ENCODE data around the gene LRRC36. TPM values are rescaled to one million over a fixed set of nuclear protein-coding genes. Genes with fewer than 3 reads are reported as not detected.

The LRRC36 gene
- total RNA-seq, 1 experiment from 2014 or later = not detected

DNA sequence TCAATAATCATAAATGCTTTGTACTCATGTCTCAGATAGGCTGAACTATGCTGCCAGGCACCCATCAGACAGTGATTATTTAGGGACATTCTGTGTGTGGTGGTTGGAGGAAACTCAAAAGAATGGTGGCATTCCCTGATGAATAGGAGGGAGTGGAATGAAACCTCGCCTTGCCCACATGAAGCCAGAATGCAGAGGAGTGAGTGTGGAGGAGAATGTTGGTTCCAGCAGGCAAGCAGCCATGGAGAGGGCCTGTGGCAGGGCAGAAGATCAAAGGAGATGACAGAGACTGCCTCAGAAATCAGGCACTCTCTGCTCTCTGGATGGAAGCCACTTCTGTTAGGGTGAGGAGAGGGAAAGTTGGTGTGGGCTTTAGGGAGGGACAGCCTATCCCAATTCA lies 22.6 kb upstream of the LRRC36 start:
- DNase-seq (ENCODE audit: low read depth in 1 of 2, low spot score in 2 of 2) = no peak
- Histone ChIP-seq H3K9me3 (replicated peaks) (no peaks in the 10 kb centered on the region; the same call in 1 of the 2 replicates), H3K27ac (no peak overlapping the region)

DNA sequence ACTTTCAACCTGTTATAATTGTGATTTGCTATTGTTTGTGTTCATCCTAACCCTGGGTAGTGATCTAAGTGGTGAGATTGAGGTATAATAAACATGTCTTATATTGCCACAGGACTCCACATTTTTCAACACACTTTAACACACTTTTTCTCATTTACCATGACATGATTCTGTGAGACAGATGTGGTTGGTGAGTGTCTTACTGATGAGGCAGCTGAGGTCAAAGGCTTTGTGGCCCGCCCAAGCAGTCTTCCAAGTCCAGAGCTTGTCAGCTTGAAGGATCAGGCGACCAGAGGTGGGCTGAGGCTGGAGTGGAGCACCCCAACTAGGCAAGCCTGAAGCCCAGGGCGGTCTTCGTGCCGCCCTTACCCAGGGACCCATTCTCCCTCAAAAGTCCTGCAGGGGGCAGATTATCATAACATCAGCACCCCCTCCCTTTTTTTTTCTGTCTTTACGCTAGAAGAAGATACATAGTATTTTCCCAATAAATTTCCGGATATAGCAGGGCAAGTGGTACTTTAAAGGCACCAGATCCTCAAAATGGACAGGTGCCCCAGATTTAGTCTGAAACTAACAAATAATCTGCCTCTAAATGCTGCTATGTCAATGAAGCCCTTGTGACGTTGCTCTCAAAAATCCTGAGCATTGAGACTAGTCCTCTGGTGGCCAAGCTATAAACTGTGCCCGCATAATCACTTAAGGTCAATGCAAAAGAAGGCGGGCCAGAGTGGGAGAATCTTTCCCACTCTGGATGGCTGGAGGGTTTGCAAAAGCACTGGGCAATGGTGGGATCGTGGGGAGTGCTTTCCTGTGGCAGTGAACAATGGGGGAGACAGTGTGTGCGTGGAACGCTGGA lies 21.2 kb upstream of the LRRC36 start:
- Histone ChIP-seq H3K36me3 (no peaks in the 10 kb centered on the region), H3K4me1 (replicated peaks) (no peaks in the 10 kb centered on the region), H3K27ac (no peak overlapping the region), H3K4me3 (no peak overlapping the region), H3K9me3 (replicated peaks) (no peaks in the 10 kb centered on the region; the same call in 1 of the 2 replicates), H3K27me3 (replicated peaks) (no peaks in the 10 kb centered on the region)
- DNase-seq (ENCODE audit: low read depth in 1 of 2, low spot score in 2 of 2) = no peak

More for the DNA sequence above, 22.6 kb upstream of the LRRC36 start:
- no peak overlapping the region for H3K4me3 ChIP-seq
- no peaks in the 10 kb centered on the region for H3K36me3 ChIP-seq
- no peaks in the 10 kb centered on the region for H3K27me3 ChIP-seq (replicated peaks)
- H3K4me1 ChIP-seq (replicated peaks) = no peaks in the 10 kb centered on the region

DNA sequence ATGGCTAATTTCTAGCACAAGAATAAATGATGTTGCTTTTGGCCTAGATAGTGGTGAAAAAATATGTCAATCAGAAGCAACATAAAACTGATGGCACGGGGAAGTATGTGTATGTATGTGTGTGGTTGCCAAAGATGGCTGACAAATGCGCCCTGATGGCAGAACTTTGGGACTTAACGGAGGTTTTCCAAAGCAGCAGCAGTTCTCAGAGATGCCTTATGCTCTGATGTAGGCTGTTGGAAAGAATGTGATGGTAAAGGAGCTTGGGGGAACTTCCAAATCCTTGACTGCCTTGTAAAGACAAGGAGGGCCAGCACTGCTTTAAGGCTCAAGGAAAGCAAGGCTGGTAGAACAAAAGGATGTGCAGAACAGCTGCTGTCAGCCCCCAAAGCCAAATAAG lies 16.1 kb upstream of the LRRC36 start:
- no peak for DNase-seq (ENCODE audit: low read depth in 1 of 2, low spot score in 2 of 2)
- Histone ChIP-seq H3K9me3 (replicated peaks) (no peaks in the 10 kb centered on the region), H3K27me3 (replicated peaks) (no peaks in the 10 kb centered on the region), H3K27ac (0 out of 2 replicates have a peak overlapping the region, but pooled peaks have one; percentile 48), H3K4me1 (replicated peaks) (peaks cover 21% of the 10 kb centered on the region), H3K4me3 (no peak overlapping the region), H3K36me3 (no peaks in the 10 kb centered on the region)

DNA sequence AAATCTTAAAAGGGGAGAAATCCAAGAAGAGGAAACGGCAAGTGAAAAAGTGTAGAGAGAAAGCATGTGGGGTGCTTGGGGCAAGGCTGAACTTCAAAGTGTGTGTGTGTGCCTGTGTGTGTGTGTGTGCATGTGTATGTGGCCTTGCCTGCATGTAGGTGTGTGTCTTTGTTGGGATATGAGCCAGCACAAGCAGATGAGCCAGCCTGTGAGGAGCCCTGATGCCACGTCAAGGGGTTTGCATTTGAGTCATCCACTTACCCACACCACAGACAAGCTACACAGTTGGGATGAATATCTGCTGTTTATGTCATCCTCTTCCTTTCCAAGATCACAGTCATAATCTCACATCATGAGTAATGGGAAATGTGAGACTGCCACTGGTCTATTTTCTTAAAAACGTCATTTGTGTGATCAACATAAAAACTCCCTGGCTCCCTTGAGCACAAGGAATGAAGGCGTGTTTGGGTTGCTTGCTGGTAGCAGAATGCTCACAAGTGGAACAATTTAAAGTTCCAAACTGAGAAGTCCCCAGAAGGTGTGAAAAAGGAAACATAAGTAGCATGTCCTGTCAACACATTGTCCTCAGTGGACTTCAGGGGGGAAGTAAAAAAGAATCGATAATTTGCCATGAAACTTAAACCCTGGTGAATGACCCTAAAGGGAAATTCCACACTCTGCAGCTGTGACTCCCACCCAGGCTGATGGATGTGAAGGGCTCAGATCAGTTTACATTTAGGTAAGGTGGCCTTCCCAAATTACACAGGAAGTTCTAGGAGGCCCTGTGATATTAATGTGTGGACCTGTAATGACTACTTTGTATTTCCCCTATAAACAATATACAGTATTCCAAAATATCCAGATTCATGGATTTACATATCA lies 14.8 kb upstream of the LRRC36 start:
- no peaks in the 10 kb centered on the region for H3K9me3 ChIP-seq (replicated peaks)
- peak; percentile 93 to 94 for DNase-seq (ENCODE audit: low read depth in 1 of 2, low spot score in 2 of 2)
- H3K27me3 ChIP-seq (replicated peaks) = no peaks in the 10 kb centered on the region
- H3K36me3 ChIP-seq = no peaks in the 10 kb centered on the region
- H3K4me1 ChIP-seq (replicated peaks) = peaks cover 21% of the 10 kb centered on the region
- peak overlapping the region; percentile 78 for H3K27ac ChIP-seq
- H3K4me3 ChIP-seq = no peak overlapping the region

DNA sequence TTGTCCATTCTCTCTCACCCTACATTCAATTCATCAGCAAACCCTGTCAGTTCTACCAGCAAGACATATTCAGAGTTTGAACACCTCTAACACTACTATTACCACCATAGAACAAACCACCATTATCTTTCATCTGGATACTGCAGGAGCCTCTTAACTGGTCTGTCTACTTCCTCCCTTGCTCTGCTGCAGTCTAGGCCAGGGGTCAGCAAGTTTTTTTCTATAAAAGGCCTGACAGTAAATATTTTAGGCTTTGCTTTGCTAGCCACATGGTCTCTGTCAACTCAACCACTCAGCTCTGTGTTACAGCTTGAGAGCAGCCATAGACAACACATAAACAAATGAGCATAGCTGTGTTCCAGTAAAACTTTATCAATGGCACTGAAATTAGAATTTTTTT lies 13.9 kb upstream of the LRRC36 start:
- Histone ChIP-seq H3K27ac (peak overlapping the region; percentile 78), H3K4me1 (replicated peaks) (peaks cover 21% of the 10 kb centered on the region), H3K9me3 (replicated peaks) (no peaks in the 10 kb centered on the region), H3K4me3 (no peak overlapping the region), H3K36me3 (no peaks in the 10 kb centered on the region), H3K27me3 (replicated peaks) (no peaks in the 10 kb centered on the region)
- no peak for DNase-seq (ENCODE audit: low read depth in 1 of 2, low spot score in 2 of 2)

DNA sequence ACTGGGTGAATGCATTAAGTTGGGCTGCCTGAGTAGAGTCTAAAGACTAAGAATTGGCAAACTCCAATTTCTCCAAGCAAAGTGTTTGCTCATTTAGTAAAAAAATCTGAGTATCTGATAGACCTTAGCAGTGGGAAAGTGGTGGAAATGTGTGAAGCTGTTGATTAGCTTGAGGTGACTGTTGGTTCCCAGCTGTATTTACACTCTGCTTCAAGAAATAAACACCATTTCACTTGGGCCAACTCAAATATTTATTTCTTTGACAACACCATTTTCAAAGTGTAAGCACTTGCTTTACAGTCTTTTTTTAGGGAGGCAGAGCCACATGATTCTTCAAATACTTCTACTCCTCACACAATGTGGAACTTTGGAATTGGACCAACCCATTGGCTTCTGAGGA lies 8.8 kb upstream of the LRRC36 start:
- H3K4me1 ChIP-seq (replicated peaks) = peaks cover 3% of the 10 kb centered on the region
- no peak overlapping the region for H3K27ac ChIP-seq
- H3K4me3 ChIP-seq = no peak overlapping the region

DNA sequence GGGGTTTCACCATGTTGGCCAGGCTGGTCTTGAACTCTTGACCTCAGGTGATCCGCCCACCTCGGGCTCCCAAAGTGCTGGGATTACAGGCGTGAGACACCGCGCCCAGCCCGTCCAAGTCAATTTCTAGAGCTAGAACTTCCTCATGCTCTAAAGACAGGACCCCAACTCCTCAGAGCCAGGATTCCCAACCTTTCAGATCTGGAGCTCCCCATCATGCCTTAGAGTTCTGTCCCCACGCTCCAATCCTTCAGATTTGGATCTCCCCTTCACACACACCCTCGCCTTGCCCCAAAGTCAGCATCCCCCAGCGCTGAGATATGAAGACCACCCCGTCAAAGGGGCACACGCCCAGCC lies 522 bp upstream of the LRRC36 start:
- Histone ChIP-seq H3K36me3 (no peaks in the 10 kb centered on the region), H3K9me3 (replicated peaks) (no peaks in the 10 kb centered on the region), H3K27ac (no peak overlapping the region), H3K27me3 (replicated peaks) (peaks cover 10% of the 10 kb centered on the region; the same call in 1 of the 2 replicates), H3K4me1 (replicated peaks) (peaks cover 8% of the 10 kb centered on the region), H3K4me3 (peak overlapping the region; percentile 35)
- no peak for DNase-seq (ENCODE audit: low read depth in 1 of 2, low spot score in 2 of 2)

More for the DNA sequence above, 8.8 kb upstream of the LRRC36 start:
- peaks cover under 1% of the 10 kb centered on the region; the same call in 1 of the 2 replicates for H3K27me3 ChIP-seq (replicated peaks)
- H3K9me3 ChIP-seq (replicated peaks) = no peaks in the 10 kb centered on the region
- no peaks in the 10 kb centered on the region for H3K36me3 ChIP-seq
- DNase-seq (ENCODE audit: low read depth in 1 of 2, low spot score in 2 of 2) = no peak

DNA sequence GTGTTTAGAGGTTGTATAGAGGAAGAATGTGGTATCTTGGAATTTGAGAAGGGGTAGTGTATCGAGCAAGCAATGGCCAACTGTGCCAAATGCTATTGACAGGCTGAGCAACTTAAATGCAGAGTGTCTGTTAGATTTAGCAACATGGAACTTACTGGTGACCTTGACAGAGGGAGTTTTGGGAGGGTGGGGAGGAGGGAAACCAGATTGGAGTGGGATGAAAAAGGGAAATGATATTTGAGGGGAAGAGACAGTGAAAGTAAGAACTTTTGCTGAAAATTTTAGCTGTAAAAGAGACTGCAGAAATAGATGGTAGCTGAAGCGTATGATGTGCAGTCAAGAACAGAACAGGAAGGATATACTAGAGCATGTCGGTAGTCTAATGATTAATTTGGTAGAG lies 1.1 kb downstream of the LRRC36 start:
- H3K4me1 ChIP-seq (replicated peaks) = peaks cover 8% of the 10 kb centered on the region
- H3K9me3 ChIP-seq (replicated peaks) = no peaks in the 10 kb centered on the region
- H3K36me3 ChIP-seq = no peaks in the 10 kb centered on the region
- peaks cover 10% of the 10 kb centered on the region; the same call in 1 of the 2 replicates for H3K27me3 ChIP-seq (replicated peaks)
- no peak overlapping the region for H3K27ac ChIP-seq
- H3K4me3 ChIP-seq = no peak overlapping the region
- DNase-seq (ENCODE audit: low read depth in 1 of 2, low spot score in 2 of 2) = peak in 1 of 2 experiments; percentile 1

DNA sequence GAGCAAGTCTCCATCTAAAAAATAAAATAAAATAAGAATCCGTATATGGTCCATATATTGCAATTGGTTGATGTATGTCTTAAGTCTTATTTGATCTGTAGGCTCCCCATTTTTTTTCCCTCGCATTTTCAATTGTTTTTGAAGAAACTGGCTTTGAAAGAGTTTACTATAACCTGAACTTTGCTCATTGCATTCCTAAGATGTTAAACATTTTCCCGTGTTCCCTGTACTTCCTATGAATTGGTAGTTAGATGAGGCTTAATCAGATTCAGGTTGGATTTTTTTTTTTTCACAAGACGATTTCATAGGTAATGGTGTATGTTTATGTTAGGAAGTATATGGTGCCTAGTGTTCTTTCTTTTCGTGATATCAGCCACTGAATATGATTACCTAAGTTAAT lies 3.3 kb downstream of the LRRC36 start:
- no peaks in the 10 kb centered on the region for H3K9me3 ChIP-seq (replicated peaks)
- no peaks in the 10 kb centered on the region for H3K36me3 ChIP-seq
- DNase-seq (ENCODE audit: low read depth in 1 of 2, low spot score in 2 of 2) = no peak
- no peak overlapping the region for H3K27ac ChIP-seq
- no peak overlapping the region for H3K4me3 ChIP-seq
- H3K27me3 ChIP-seq (replicated peaks) = no peaks in the 10 kb centered on the region
- peaks cover 8% of the 10 kb centered on the region for H3K4me1 ChIP-seq (replicated peaks)

DNA sequence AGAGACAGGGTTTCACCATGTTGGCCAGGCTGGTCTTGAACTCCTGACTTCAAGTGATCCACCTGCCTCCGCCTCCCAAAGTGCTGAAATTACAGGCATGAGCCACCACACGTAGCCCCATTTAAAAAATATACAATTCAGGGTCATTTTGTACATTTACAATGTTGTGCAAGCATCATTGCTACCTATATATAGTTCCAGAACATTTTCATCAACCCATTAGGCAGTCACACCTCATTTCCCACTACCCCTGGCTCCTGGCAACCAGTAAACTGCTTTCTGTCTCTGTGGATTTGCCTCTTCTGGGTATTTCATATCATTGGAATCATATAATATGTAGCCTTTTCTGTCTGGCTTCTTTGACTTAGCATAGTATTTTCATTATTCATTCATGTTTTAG lies 6.7 kb downstream of the LRRC36 start:
- Histone ChIP-seq H3K9me3 (replicated peaks) (no peaks in the 10 kb centered on the region), H3K4me3 (no peak overlapping the region), H3K27me3 (replicated peaks) (no peaks in the 10 kb centered on the region), H3K36me3 (no peaks in the 10 kb centered on the region), H3K27ac (no peak overlapping the region), H3K4me1 (replicated peaks) (no peaks in the 10 kb centered on the region)
- DNase-seq (ENCODE audit: low read depth in 1 of 2, low spot score in 2 of 2) = no peak

DNA sequence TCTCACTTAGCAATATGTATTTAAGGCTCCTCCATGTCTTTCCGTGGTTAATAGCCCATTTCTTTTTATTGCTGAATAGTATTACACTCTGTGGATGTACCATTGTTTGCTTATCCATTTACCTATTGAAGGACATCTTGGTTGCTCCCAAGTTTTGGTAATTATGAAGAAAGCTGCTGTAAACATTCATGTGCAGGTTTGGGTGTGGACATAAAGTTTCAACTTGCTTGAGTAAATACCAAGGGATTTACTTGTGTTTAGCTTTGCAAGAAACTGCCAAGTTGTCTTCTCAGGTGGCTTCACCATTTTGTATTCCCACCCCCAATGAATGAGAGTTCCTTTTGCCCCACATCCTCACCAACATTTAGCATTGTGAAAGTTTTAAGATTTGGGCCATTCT lies 9.5 kb downstream of the LRRC36 start:
- no peaks in the 10 kb centered on the region for H3K27me3 ChIP-seq (replicated peaks)
- H3K27ac ChIP-seq = no peak overlapping the region
- H3K4me1 ChIP-seq (replicated peaks) = no peaks in the 10 kb centered on the region
- H3K36me3 ChIP-seq = no peaks in the 10 kb centered on the region
- no peaks in the 10 kb centered on the region for H3K9me3 ChIP-seq (replicated peaks)
- H3K4me3 ChIP-seq = no peak overlapping the region
- DNase-seq (ENCODE audit: low read depth in 1 of 2, low spot score in 2 of 2) = no peak

DNA sequence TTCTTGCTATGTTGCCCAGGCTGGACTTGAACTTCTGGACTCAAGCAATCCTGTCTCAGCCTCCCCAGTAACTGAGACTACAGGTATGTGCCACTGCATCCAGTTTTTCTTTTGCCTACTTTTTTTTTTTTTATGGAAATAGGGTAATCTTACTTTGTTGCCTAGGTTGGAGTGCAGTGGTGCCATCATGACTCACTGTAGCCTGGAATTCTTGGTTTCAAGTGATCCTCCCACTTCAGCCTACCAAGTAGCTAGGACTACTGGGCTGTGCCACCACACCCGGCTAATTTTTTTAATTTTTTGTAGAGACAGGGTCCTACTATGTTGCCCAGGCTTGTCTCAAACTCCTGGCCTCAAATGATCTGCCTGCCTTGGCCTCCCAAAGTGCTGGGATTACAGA lies 10.0 kb downstream of the LRRC36 start:
- DNase-seq (ENCODE audit: low read depth in 1 of 2, low spot score in 2 of 2) = no peak
- H3K27ac ChIP-seq = no peak overlapping the region
- no peaks in the 10 kb centered on the region for H3K4me1 ChIP-seq (replicated peaks)
- H3K4me3 ChIP-seq = no peak overlapping the region
- no peaks in the 10 kb centered on the region for H3K36me3 ChIP-seq
- no peaks in the 10 kb centered on the region for H3K9me3 ChIP-seq (replicated peaks)
- no peaks in the 10 kb centered on the region for H3K27me3 ChIP-seq (replicated peaks)

DNA sequence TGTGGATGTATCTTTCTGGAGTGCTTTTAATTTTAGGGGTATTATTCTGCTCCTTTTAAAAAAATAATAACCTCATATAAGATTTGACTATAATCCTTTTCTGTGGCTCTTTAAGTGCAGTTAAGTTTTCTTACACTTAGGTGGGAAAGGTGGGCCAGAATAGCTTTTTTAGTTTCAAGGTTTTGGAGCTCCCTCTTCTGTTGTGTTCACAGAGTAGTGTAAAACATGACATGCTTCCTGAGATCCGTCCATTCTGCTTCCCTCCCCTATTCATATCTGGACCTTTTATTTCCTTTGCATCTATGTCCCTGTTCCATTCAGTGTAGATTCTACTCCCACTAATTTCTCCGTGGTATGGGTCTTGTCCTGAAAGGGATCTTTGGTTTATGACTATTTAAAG lies 12.8 kb downstream of the LRRC36 start:
- H3K27me3 ChIP-seq (replicated peaks) = no peaks in the 10 kb centered on the region
- H3K27ac ChIP-seq = no peak overlapping the region
- DNase-seq (ENCODE audit: low read depth in 1 of 2, low spot score in 2 of 2) = no peak
- no peaks in the 10 kb centered on the region for H3K9me3 ChIP-seq (replicated peaks)
- peaks cover 3% of the 10 kb centered on the region; the same call in 1 of the 2 replicates for H3K4me1 ChIP-seq (replicated peaks)
- H3K36me3 ChIP-seq = no peaks in the 10 kb centered on the region
- no peak overlapping the region for H3K4me3 ChIP-seq

DNA sequence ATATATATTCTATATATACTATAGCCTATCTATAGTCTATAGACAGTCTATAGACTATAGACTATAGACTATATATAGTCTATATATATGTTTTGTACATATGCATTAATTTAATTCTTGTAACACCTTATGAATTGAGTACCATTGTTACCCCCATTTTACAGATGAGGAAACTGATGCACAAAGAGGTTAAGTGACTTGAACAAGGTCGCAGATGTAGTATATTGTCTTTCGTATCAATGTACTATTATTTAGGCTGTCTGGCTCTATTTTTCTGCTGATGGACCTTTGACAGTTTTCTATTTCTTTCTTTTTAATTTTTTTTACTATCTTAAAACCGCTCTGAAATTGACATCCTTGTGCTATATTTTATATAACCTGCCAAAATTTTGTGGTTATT lies 14.6 kb downstream of the LRRC36 start:
- no peak overlapping the region for H3K27ac ChIP-seq
- no peak for DNase-seq (ENCODE audit: low read depth in 1 of 2, low spot score in 2 of 2)
- H3K9me3 ChIP-seq (replicated peaks) = no peaks in the 10 kb centered on the region
- H3K4me1 ChIP-seq (replicated peaks) = peaks cover 3% of the 10 kb centered on the region; the same call in 1 of the 2 replicates
- H3K27me3 ChIP-seq (replicated peaks) = no peaks in the 10 kb centered on the region
- no peak overlapping the region for H3K4me3 ChIP-seq
- H3K36me3 ChIP-seq = no peaks in the 10 kb centered on the region

Measured in SJSA1 (cell line).